ENCODE data around the gene ASPHD2. TPM values are rescaled to one million over a fixed set of nuclear protein-coding genes. Genes with fewer than 3 reads are reported as not detected.
A peak's percentile ranks its signal among the peaks of the same experiment; 100 is the strongest.

Gene ASPHD2
- total and polyA plus RNA-seq, 8 donors = 0.45 to 48.4 (median 3.9) TPM

DNA sequence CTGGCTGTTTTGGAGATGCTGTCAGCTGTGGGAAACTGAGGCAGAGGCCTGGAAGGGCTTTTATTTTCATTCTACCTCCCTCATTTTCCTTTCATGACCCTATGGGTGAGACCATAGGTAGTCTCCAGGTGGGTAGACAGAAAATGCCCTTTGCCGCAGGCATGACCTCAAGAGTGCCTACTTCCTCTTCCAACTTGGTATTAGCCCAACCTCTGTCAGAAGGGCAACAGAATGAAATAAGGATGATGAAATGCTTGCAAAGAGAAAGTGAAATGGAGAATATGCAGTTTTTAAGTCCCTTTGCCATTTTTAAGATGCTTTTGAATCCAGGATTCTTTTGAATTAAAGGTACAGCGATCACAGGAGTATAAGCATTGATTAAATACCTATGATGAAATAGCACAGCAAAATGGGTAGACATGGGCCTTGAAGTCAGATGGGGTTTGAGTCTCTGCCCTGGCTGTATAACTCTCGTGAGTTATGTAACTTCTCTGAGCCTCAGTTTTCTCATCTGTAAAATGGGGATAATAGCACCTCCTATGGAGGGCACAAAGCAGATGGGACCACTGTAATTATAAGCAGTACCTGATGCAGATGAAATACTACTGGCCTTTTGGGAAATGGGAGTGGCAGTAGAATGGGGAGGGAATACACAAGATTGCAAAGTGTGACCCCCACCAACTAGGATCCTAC is 3.7 kb downstream of the ASPHD2 start:
- Histone ChIP-seq H3K36me3 (peaks cover 5 to 16% (median 16%) of the 10 kb centered on the region in 4 donors), H3K9me3 (no peaks in the 10 kb centered on the region), H3K4me1 (peaks cover 11 to 44% (median 38%) of the 10 kb centered on the region in 4 donors), H3K27me3 (peaks cover 0 to 6% (median 0%) of the 10 kb centered on the region in 3 donors), H3K4me3 (no peak overlapping the region), H3K27ac (no peak overlapping the region)
- WGBS, 5 donors = 83 to 94% (median 93%) methylated on average over 3 of the region's 3 CpGs
- TF ChIP-seq EP300 (IDR thresholded peaks at IDR 0.05) (no peak), POLR2AphosphoS5 (IDR thresholded peaks at IDR 0.05) (no peak), POLR2A (IDR thresholded peaks at IDR 0.05) (no peak)
- TF ChIP-seq, protein P1, sequence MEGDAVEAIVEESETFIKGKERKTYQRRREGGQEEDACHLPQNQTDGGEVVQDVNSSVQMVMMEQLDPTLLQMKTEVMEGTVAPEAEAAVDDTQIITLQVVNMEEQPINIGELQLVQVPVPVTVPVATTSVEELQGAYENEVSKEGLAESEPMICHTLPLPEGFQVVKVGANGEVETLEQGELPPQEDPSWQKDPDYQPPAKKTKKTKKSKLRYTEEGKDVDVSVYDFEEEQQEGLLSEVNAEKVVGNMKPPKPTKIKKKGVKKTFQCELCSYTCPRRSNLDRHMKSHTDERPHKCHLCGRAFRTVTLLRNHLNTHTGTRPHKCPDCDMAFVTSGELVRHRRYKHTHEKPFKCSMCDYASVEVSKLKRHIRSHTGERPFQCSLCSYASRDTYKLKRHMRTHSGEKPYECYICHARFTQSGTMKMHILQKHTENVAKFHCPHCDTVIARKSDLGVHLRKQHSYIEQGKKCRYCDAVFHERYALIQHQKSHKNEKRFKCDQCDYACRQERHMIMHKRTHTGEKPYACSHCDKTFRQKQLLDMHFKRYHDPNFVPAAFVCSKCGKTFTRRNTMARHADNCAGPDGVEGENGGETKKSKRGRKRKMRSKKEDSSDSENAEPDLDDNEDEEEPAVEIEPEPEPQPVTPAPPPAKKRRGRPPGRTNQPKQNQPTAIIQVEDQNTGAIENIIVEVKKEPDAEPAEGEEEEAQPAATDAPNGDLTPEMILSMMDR (IDR thresholded peaks at IDR 0.05) = no peak
- DNase-seq = no peak
- intact Hi-C loops (cut with DNase I; ENCODE audit: low total_unique reads) = no loop called here

DNA sequence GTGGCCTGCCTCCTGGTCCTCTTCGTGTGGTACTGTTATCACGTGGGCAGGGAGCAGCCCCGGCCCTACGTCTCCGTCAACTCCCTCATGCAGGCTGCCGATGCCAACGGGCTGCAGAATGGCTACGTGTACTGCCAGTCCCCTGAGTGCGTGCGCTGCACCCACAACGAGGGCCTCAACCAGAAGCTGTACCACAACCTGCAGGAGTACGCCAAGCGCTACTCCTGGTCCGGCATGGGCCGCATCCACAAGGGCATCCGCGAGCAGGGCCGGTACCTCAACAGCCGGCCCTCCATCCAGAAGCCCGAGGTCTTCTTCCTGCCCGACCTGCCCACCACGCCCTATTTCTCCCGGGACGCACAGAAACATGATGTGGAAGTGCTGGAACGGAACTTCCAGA is 4.7 kb downstream of the ASPHD2 start:
- no peak for DNase-seq
- Histone ChIP-seq H3K27me3 (peaks cover 0 to 6% (median 0%) of the 10 kb centered on the region in 3 donors), H3K9me3 (no peaks in the 10 kb centered on the region), H3K4me3 (no peak overlapping the region), H3K36me3 (peaks cover 5 to 16% (median 16%) of the 10 kb centered on the region in 4 donors), H3K27ac (no peak overlapping the region), H3K4me1 (peaks cover 11 to 43% (median 36%) of the 10 kb centered on the region in 4 donors)
- TF ChIP-seq POLR2A (IDR thresholded peaks at IDR 0.05) (no peak), POLR2AphosphoS5 (IDR thresholded peaks at IDR 0.05) (no peak), EP300 (IDR thresholded peaks at IDR 0.05) (no peak)
- TF ChIP-seq, protein P1 (IDR thresholded peaks at IDR 0.05) = no peak
- 96 to 97% (median 96%) methylated on average over 23 to 25 of the region's 25 CpGs for WGBS, 5 donors
- intact Hi-C loops (cut with DNase I; ENCODE audit: low total_unique reads) = no loop called here

DNA sequence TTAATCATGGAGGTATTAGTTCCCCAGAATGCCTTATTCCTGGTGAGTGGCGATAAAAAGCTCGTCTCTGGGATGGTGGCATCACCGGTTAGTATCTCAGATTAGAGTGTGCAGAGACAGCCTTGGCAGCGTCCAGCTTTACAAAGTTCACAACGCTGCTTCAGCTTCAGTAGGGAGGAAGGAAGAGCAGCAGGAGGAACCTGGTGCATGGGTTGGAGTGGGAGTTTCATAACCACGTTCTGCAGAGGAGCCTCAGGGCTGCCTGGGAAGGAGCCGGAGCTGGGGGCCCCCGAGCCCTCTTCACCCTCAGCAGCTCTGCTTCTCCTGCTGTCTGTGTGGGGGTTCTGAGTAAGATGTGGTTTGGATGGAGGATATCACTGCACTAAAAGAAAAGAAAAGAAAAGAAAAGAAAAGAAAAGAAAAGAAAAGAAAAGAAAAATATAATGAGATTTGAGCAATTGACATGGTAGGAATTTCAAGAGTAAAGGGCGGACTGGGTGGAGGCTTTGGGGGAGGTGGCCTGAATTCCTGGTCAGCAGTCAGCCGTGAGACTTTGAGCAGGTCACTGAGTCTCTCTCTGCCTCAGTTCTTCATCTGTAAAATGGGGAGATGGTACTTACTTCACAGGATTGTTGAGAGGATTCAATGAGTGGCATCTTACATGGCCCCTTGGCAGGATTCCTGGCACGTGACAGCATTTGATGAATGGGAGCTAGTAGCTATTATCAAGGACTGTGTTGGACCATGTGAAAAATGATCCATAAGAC is 6.5 kb downstream of the ASPHD2 start:
- Histone ChIP-seq H3K36me3 (peaks cover 5 to 16% (median 16%) of the 10 kb centered on the region in 4 donors), H3K27ac (peak overlapping the region; percentile 48 to 85 (median 71)), H3K4me3 (peak overlapping the region in 1 of 4 donors; percentile 3), H3K27me3 (peaks cover 0 to 6% (median 0%) of the 10 kb centered on the region in 3 donors), H3K9me3 (no peaks in the 10 kb centered on the region), H3K4me1 (peaks cover 5 to 37% (median 29%) of the 10 kb centered on the region in 4 donors)
- intact Hi-C loops (cut with DNase I; ENCODE audit: low total_unique reads) = no loop called here
- WGBS, 5 donors = 76 to 82% (median 80%) methylated on average over 11 of the region's 11 CpGs
- DNase-seq = no peak
- TF ChIP-seq POLR2A (IDR thresholded peaks at IDR 0.05) (no peak), EP300 (IDR thresholded peaks at IDR 0.05) (no peak), POLR2AphosphoS5 (IDR thresholded peaks at IDR 0.05) (no peak)
- TF ChIP-seq, protein P1 (IDR thresholded peaks at IDR 0.05) = no peak

DNA sequence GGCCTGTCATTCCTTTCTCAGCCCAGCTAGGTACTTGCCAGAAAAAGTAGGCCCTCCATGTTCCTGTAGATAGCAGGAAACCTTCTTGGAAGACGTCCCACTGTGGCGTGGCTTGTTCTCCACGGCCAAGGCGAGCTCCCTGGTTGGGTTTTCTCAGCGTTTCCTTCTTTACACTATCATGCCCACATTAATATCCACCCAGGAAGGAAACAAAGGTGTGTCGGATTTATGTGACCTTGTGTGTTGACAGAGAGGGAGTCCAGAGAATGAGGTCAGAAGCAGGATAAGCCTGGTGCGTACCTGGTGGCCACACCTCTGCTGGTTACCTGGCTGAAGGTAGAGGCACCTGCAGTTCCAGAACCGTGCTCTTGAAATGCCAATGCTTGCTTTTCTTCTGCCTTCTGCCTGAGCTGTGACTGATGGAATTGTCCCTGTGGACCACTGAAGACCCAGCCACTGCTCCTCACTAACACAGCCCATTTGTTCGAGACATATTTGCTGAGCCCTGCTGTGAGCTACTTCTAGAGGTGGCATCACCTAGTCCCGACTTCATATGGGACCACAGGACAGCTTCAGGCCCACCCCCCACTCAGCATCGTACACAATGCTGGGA is 7.9 kb downstream of the ASPHD2 start:
- H3K36me3 ChIP-seq = peaks cover 5 to 16% (median 16%) of the 10 kb centered on the region in 4 donors
- WGBS, 5 donors = 31 to 50% (median 45%) methylated on average over 10 to 11 of the region's 11 CpGs
- intact Hi-C loops (cut with DNase I; ENCODE audit: low total_unique reads) = no loop called here
- H3K9me3 ChIP-seq = no peaks in the 10 kb centered on the region
- no peak overlapping the region for H3K4me3 ChIP-seq
- peaks cover 5 to 35% (median 24%) of the 10 kb centered on the region in 4 donors for H3K4me1 ChIP-seq
- H3K27ac ChIP-seq = peak overlapping the region; percentile 64 to 85 (median 71)
- H3K27me3 ChIP-seq = peaks cover 0 to 4% (median 0%) of the 10 kb centered on the region in 3 donors
- TF ChIP-seq, protein P1 (IDR thresholded peaks at IDR 0.05) = peak in 2 of 7 experiments; percentile 7 to 35
- TF ChIP-seq POLR2AphosphoS5 (IDR thresholded peaks at IDR 0.05) (peak in 2 of 3 donors; percentile 71 to 85), POLR2A (IDR thresholded peaks at IDR 0.05) (no peak), EP300 (IDR thresholded peaks at IDR 0.05) (no peak)
- DNase-seq = peak; percentile 91 to 92
